GM12891 (cell line): ENCODE measurements around the gene RHD.

ENCODE experiments used
- PAX5 ChIP-seq: IDR thresholded peaks from 2 replicates; pipeline ENCODE4 v1.6.1; 2011; ENCODE audit warnings: low read length, moderate library complexity, mild to moderate bottlenecking; ENCODE audit not compliant: insufficient read depth, severe bottlenecking
- POLR2A ChIP-seq: IDR thresholded peaks from 2 replicates; pipeline ENCODE4 v1.6.1; 2011; ENCODE audit warnings: low read depth, low read length, control low read depth
- POLR2AphosphoS5 ChIP-seq: IDR thresholded peaks from 2 replicates; pipeline ENCODE4 v1.6.1; 2011; ENCODE audit warnings: low read depth, low read length, control low read depth
- POU2F2 ChIP-seq: IDR thresholded peaks from 2 replicates; pipeline ENCODE4 v1.6.1; 2011; ENCODE audit warnings: low read depth, mild to moderate bottlenecking, control low read depth, low read length, moderate library complexity
- SPI1 ChIP-seq: IDR thresholded peaks from 2 replicates; pipeline ENCODE4 v1.6.1; 2011; ENCODE audit warnings: low read depth, low read length, control low read depth
- TAF1 ChIP-seq: IDR thresholded peaks from 2 replicates; pipeline ENCODE4 v1.6.1; 2011; ENCODE audit warnings: low read depth, low read length, control low read depth

DNA sequence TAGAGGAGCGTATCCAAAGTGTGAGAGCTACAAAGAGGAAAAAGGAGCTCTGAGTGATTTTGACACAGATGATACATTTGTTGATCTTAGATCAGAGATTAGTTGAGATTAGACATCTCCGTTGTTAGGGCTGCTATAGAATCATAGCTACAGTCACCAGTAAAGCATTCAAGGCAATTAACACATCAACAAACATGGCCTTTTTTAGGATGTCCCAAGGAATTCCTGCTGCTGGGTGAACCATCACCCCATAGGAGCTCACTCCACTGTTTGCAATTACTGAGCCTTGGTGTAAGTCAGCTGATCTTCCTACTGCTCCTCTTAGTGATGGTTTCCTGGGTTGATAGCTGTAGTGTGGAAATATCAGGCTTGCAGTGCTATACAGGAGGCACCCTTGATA, 18.4 kb upstream of the RHD start:
- TF ChIP-seq TAF1 (no peak), POLR2A (no peak), POLR2AphosphoS5 (no peak), SPI1 (no peak), POU2F2 (no peak), PAX5 (no peak)
